Superior temporal gyrus (tissue), 1 donor: ENCODE data around the gene FGD6.
A peak's percentile ranks its signal among the peaks of the same experiment; 100 is the strongest.
"Not testable (repeated sequence)": the region's sequence is repeated elsewhere in the genome, so short reads cannot be mapped to it uniquely, and the experiment has no call there.

Source experiments
- DNase-seq: peaks from one replicate; pipeline ENCODE4 v3.0.0-alpha.2; 2016; ENCODE audit errors: extremely low spot score

The FGD6 gene

GRCh38 chr12:95178136-95178535 lies 39.1 kb downstream of the FGD6 start:
- no peak for DNase-seq

DNA sequence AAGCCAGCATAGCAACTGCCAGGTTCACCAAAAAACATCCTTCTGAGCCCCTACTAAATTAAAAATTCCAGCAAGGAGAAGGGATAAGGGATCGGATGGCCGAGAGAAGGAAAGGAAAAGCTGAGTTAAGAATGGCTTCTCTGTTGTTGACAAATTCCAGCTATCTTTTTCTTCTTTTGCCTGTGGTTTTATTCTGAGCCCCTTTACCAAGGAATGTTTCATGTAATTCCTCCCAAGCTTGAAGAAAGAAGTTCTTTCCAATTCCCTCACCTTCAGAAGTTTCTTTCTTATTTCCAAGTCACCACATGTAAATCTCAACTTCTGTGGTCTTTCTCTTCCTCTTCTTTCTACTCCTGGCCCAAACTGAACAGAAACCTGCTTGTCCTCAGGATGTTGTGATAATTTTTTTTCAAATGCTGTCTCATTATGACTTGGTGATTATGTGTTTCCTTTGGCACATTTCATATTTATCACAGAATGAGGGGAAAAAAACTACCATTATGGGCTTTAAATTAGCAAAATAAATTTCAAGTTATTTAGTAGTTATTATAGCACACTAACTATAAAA lies 40.0 kb downstream of the FGD6 start:
- DNase-seq: no peak

GRCh38 chr12:95173392-95174251 lies 43.6 kb downstream of the FGD6 start:
- DNase-seq: no peak

GRCh38 chr12:95169368-95169767 lies 47.9 kb downstream of the FGD6 start:
- peak; percentile 4 for DNase-seq

DNA sequence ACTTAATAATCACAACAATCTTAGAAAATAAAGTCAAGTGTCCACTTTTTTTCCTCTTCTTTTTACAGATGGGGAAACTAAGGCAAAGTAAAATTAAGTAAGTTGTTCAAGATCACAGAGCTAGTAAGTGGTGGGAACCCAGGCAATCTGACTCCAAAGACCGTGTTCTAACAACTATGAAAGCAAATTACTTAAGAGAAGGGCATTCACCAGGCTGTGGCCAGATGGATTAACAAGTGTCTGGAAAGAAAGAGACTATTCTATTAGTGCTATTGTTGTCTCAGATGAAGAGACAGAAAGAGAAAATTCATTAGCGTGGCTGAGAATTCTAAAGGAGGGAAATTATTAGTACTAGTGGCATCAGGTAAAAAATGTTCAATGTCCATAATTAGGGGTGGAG lies 48.5 kb downstream of the FGD6 start:
- no peak for DNase-seq

- no peak for DNase-seq
These were observed 52.6 kb downstream of the FGD6 start for GRCh38 chr12:95164656-95165055.

DNA sequence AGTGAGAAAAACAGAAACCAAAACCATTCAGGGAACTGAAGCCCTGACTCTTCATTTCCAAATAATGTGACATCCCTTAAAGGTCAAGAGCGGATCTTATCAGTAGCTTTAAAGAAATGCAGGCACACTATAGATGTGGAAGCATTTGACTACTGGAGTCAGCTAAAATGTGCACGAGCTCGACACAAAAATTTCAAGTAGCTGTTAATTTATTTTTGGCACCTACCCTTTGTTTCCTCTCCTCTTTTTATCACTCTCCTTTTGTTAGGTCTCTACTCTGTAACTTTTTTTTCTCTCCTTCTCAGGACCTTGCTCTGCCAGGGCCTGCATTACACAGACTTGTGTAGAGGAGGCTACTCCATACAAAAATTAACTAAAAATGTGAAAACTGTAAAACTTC lies 58.3 kb downstream of the FGD6 start:
- DNase-seq: no peak

- no peak for DNase-seq
These were observed 65.4 kb downstream of the FGD6 start for GRCh38 chr12:95151821-95152220.

- DNase-seq: no peak
These were observed 65.9 kb downstream of the FGD6 start for GRCh38 chr12:95151406-95151805.

DNA sequence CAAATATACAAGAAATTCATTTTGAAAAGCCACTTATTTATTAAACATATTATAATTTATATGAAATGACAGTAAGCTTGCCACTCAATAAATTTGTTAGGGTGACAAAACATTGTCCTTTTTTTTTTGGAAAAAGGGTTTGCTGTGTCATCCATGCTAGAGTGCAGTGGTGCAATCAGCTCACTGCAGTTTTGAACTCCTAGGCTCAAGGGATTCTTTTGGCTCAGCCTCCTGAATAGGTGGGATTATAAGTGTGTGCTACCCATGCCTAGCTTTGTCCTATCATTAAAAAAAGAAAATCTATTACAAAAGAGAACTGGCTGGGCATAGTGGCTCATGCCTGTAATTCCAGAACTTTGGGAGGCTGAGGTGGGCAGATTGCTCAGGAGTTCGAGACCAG lies 66.8 kb downstream of the FGD6 start:
- DNase-seq: no peak

DNA sequence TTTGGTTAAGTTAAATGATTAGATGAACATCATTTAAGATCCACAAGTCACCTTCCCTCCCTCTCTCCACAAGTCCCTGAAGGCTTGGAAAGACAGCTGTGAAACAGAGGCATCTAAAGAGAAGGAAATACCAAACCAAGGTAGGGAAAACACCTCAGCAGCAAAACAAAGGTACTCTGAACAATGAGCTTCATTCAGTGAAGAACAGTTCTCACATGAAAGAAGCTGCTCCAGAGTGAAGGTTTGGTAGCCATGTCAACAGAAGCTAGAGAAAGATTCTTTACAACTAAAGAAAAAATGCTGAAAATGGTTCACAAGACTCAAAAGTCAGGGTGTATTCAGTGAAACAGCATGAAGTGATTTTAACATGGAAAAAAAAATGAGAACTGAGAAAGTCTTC lies 69.4 kb downstream of the FGD6 start:
- no peak for DNase-seq

DNA sequence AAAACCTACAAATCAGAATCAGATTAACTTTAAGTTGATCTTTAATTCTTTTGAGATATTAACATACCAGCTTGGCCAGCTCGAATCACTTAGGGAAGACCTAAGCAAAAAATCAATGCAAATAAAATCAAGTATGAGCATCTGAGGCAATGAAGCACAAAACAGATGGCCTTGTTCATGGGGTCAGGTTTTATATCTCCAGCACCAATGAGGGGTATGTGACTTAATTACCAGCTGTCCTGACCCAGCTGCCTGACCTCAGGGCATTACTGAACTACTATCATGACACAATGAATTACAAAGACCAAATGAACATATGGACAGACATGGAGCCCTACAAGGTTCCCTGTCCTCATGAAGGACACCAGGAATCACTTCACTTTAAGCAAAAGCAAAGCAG lies 70.5 kb downstream of the FGD6 start:
- no peak for DNase-seq

DNA sequence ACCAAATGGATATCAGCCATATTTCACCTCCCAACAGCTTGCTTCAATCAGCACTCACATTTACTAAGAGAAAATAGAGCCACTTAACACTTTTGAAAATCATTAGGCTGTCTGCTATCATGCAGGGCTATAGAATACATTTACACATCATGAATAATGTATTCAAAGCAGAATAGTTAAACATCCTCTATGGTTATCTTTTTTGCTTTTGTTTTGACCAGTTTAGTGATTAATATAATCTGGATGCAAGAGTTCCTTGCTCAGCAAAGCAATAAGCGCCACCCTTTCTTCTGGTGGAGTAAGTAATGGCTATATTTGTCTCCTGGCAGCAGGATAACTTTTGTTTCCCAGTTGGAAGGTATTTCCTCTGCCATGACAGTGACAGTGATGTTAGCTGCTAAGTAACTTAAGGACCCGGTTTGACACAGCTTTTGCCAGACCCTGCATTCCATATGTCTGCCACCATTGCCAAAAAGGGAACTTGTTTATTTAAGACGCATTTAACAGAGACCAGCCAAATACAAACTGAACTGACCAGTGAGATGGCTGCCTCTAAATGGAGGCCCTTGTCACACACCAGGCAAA lies 73.6 kb downstream of the FGD6 start:
- no peak for DNase-seq

DNA sequence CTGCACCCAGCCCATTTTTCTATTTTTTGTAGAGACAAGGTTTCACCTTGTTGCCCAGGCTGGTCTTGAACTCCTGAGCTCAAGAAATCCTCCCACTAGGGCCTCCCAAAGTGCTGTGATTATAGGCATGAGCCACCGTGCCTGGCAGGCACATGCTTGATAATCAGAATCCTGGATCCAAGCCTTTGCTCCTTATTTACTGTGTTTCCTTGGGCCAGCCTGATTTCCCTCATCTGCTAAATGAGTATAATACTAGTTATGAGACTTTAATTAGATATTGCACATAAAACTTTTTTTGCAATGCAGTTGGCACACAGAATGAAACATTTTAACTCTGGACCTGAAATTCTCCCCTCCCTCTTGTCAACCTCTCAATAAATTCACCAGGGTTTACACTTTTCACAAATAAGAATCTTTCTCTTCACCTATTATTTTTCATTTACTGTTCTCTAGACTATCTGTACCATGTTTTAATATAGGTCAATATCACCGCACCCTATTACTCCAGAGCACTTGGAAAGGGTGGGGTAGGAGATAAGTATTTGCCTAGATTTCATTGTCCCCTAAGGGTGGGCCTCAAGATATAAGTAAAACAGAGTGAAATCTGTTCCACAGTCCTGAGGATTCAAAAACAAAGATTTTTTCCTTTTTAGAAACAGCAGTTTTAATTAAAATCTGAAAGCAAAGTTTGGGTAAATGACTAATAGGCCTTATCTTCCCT lies 74.7 kb downstream of the FGD6 start:
- no peak for DNase-seq

DNA sequence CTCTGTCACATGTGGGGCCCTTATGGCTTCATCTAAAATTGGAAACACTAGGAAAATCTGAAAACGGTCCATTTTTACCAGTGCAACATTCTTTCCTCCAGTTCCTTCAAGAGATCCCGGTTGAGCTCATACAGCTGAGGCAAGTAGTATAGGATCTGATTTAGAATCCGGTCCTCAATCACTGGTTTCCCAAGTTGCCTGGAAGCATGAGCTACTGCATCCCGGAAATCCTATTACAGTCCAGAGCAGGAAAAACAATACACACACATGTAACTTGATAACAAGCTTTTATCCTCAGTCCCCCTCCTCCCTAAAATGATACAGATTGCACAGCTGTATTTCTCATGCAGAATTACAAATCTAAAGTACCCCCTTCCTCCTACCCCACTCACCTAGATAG lies 76.0 kb downstream of the FGD6 start:
- DNase-seq: no peak

- not testable (repeated sequence) for DNase-seq
These were observed 79.2 kb downstream of the FGD6 start for GRCh38 chr12:95138031-95138430.

GRCh38 chr12:95136598-95136997 lies 80.7 kb downstream of the FGD6 start:
- DNase-seq: no peak

DNA sequence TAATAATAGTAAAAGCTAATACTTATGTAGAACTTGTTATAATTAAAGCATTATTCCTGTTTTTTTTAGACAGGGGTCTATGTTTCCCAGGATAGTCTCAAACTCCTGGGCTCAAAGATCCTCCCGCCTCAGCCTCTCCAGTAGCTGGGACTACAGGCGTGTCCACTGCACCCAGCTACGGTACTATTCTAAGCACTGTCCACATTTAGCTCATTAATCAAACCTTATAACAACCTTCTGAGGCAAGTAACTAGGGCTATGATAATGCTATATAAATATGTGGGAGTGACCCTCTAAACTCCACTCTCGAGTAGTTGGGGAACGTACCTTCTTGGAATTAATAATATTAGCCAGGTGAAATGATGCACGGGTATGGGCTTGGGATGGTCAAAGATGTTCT lies 83.2 kb downstream of the FGD6 start:
- DNase-seq: no peak

- no peak for DNase-seq
These were observed 85.5 kb downstream of the FGD6 start for GRCh38 chr12:95131589-95132340.

- DNase-seq: no peak
These were observed 87.2 kb downstream of the FGD6 start for GRCh38 chr12:95130096-95130495.

GRCh38 chr12:95129115-95129514 lies 88.2 kb downstream of the FGD6 start:
- no peak for DNase-seq

GRCh38 chr12:95126736-95127135 lies 90.5 kb downstream of the FGD6 start:
- DNase-seq: no peak
